Activated gamma-delta T cell treated with anti-CD3 and anti-CD28 coated beads, Interleukin-2, amount 50 U/mL, for 16 hours (primary cell): ENCODE measurements around the gene GALNT9.

ENCODE experiments used
- DNase-seq: peaks from one replicate; pipeline ENCODE4 v3.0.0-alpha.2; 2020; ENCODE audit warnings: low read depth

The GALNT9 gene

GRCh38 chr12:132325733-132326130 is 3.7 kb downstream of the GALNT9 start:
- DNase-seq, result no peak

GRCh38 chr12:132324841-132325732 is 4.3 kb downstream of the GALNT9 start:
- DNase-seq, result no peak

GRCh38 chr12:132324173-132324572 is 5.2 kb downstream of the GALNT9 start:
- no peak for DNase-seq

- DNase-seq, result no peak
These were observed 6.0 kb downstream of the GALNT9 start for GRCh38 chr12:132323171-132324010.

GRCh38 chr12:132322206-132323132 is 6.9 kb downstream of the GALNT9 start:
- DNase-seq, result no peak

- DNase-seq, result no peak
These were observed 7.9 kb downstream of the GALNT9 start for GRCh38 chr12:132321321-132322118.

- no peak for DNase-seq
These were observed 8.6 kb downstream of the GALNT9 start for GRCh38 chr12:132320767-132321211.

GRCh38 chr12:132319991-132320570 is 9.3 kb downstream of the GALNT9 start:
- no peak for DNase-seq

- no peak for DNase-seq
These were observed 9.9 kb downstream of the GALNT9 start for GRCh38 chr12:132319359-132319950.

- DNase-seq, result no peak
These were observed 10.8 kb downstream of the GALNT9 start for GRCh38 chr12:132318618-132319033.

GRCh38 chr12:132318135-132318534 is 11.3 kb downstream of the GALNT9 start:
- no peak for DNase-seq

GRCh38 chr12:132317233-132317938 is 12.0 kb downstream of the GALNT9 start:
- no peak for DNase-seq

GRCh38 chr12:132316497-132317232 is 12.7 kb downstream of the GALNT9 start:
- no peak for DNase-seq

- DNase-seq, result no peak
These were observed 13.4 kb downstream of the GALNT9 start for GRCh38 chr12:132315951-132316350.

GRCh38 chr12:132315507-132315906 is 13.9 kb downstream of the GALNT9 start:
- DNase-seq, result no peak

- DNase-seq, result no peak
These were observed 14.7 kb downstream of the GALNT9 start for GRCh38 chr12:132314516-132315233.

- DNase-seq, result no peak
These were observed 15.4 kb downstream of the GALNT9 start for GRCh38 chr12:132314035-132314434.

- DNase-seq, result no peak
These were observed 16.2 kb downstream of the GALNT9 start for GRCh38 chr12:132313182-132313581.
